Spleen (tissue), 11 donors: ENCODE measurements around the gene ESR1. TPM values are rescaled to one million over a fixed set of nuclear protein-coding genes. Genes with fewer than 3 reads are reported as not detected.

Source experiments
- DNase-seq: peaks from one replicate; pipeline ENCODE4 v3.0.0-alpha.2; 2020
- H3K27ac ChIP-seq, 8 donors: fragments of 200-600 bp; sonication (generic) in 7 of 8; 1 replicate in 4 of 8; 2 replicates in 4 of 8; pipeline versions ENCODE4 v1.5.0 to v1.8.0; 2016 to 2021; ENCODE audit warnings: inconsistent platforms in 4 of 8, mild to moderate bottlenecking in 4 of 8, moderate library complexity in 1 of 8
- H3K27me3 ChIP-seq, 7 donors: fragments of 200-600 bp; sonication (generic) in 6 of 7; replicated peaks in 1 of 7; 1 replicate in 4 of 7; 2 replicates in 3 of 7; pipeline versions ENCODE4 v1.5.0 to v1.8.0; 2016 to 2021; ENCODE audit warnings: inconsistent platforms in 3 of 7, mild to moderate bottlenecking in 1 of 7
- H3K36me3 ChIP-seq, 6 donors: fragments of 200-600 bp; sonication (generic) in 5 of 6; 1 replicate in 4 of 6; 2 replicates in 2 of 6; pipeline versions ENCODE4 v1.5.0 to v1.8.0; 2016 to 2021; ENCODE audit warnings: inconsistent platforms in 2 of 6
- H3K4me1 ChIP-seq, 6 donors: fragments of 200-600 bp; sonication (generic) in 5 of 6; 1 replicate in 3 of 6; 2 replicates in 3 of 6; pipeline versions ENCODE4 v1.5.0 to v1.8.0; 2016 to 2021; ENCODE audit warnings: inconsistent platforms in 3 of 6
- H3K4me3 ChIP-seq, 8 donors: fragments of 200-600 bp; sonication (generic) in 7 of 8; 1 replicate in 4 of 8; 2 replicates in 4 of 8; pipeline versions ENCODE4 v1.5.0 to v1.8.0; 2016 to 2021; ENCODE audit warnings: inconsistent platforms in 4 of 8, mild to moderate bottlenecking in 4 of 8, moderate library complexity in 2 of 8
- H3K9me3 ChIP-seq, 8 donors: fragments of 200-600 bp; sonication (generic) in 7 of 8; 1 replicate in 4 of 8; 2 replicates in 4 of 8; pipeline versions ENCODE4 v1.5.0 to v1.8.0; 2016 to 2021; ENCODE audit warnings: inconsistent platforms in 4 of 8
- POLR2A ChIP-seq, 3 donors: fragments of 450-650 bp; IDR thresholded peaks; one replicate each; pipeline ENCODE4 v1.5.1; 2017; ENCODE audit warnings: antibody characterized with exemption in 3 of 3, mild to moderate bottlenecking in 1 of 3
- POLR2AphosphoS5 ChIP-seq, 3 donors: sonication (generic); formaldehyde crosslinking; IDR thresholded peaks; one replicate each; pipeline ENCODE4 v1.5.1; 2017; ENCODE audit warnings: antibody characterized with exemption in 3 of 3
- WGBS, 5 donors: extraction: QIAGEN DNeasy Blood & Tissue Kit in 3 of 5; methylation state at CpG; one replicate each; pipeline versions ENCODE4 v1.1.5 to v1.1.7; 2013 to 2018; 5-methylcytosine and 5-hydroxymethylcytosine counted together
- intact Hi-C: fragments of 100-400 bp; cut with DNase I; formaldehyde crosslinking; loops from one replicate; pipeline ENCODE4 v1.15.0; 2023; ENCODE audit warnings: low total_unique reads
- polyA plus RNA-seq, 3 donors: library from polyadenylated mRNA; stranded (reverse); fragments of 200-250 nt; gene quantifications; one replicate each; pipeline ENCODE4 v1.2.1, GENCODE V29; 2013
- total RNA-seq, 7 donors: library from RNA; depleted of rRNA in 3 of 7; stranded (reverse); fragments of >200 nt in 3 of 7; fragmentation: NEBNext Ultra II Directional in 4 of 7; extraction: Animal tissue kit (Norgen Biotek cat#: 25700) in 4 of 7; gene quantifications; one replicate each; pipeline versions ENCODE4 v1.1.0 to v1.2.1, GENCODE V29; 2016 to 2021
- TF ChIP-seq, protein P1 (sequence below), 11 experiments: fragments of 200-600 bp in 7 of 11; fragments of 450-650 bp in 4 of 11; sonication (generic) in 4 of 11; IDR thresholded peaks in 8 of 11; conservative IDR thresholded peaks in 3 of 11; 1 replicate in 7 of 11; 2 replicates in 4 of 11; pipeline versions ENCODE4 v1.4.0 to v1.8.0; 2016 to 2021; ENCODE audit warnings: antibody characterized with exemption in 11 of 11, inconsistent platforms in 4 of 11, mild to moderate bottlenecking in 1 of 11
- donor health status: healthy with polysubstance abuse.
- donor health status: DM: no; HTN: no; CAD: no; lungs with moderate emphysema.
- donor health status: DM: no; HTN: no; CAD: no.
- donor health status: Bipolar disorder and iron deficiency.
- donor health status: healthy.
- donor health status: DM: no; HTN: no; CAD: no.
- donor health status: DM: yes; HTN: yes; CAD: no.

The ESR1 gene
- total and polyA plus RNA-seq, 10 donors: 0.35 to 7.3 (median 3.2) TPM

DNA sequence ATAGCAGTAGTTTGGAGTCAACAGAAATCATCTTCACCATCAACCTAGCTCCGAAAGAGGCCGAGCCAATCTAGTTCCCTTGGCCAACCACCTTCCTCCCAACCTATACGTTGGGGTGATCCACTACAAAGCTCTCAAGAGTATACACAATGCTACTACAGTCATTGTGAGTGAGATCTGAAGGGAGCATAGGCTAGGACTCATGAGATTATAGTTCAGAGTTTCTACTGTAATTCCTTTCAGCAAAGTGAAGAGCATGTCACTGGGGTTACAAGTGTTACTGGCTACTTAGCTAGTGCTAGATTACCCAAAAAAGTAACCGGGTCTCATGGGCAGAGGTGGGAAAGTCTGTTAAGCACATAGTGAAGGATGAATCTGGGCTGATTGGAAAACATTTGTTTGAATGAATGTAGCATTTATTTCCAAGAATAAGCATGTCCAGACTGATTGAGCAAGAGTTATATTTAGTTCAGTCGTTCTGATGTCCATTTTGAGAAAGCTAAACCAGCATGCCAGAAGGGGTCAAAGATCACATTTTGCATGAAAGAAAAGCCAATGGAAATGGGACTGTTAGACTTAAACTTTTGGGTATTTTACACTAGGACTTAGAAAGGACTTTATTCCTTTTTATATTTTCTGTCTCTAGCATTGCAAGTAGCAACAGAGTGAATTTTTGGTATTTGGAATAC lies 10.5 kb upstream of the ESR1 start:
- TF ChIP-seq POLR2A (IDR thresholded peaks at IDR 0.05) (no peak), POLR2AphosphoS5 (IDR thresholded peaks at IDR 0.05) (no peak)
- TF ChIP-seq, protein P1, sequence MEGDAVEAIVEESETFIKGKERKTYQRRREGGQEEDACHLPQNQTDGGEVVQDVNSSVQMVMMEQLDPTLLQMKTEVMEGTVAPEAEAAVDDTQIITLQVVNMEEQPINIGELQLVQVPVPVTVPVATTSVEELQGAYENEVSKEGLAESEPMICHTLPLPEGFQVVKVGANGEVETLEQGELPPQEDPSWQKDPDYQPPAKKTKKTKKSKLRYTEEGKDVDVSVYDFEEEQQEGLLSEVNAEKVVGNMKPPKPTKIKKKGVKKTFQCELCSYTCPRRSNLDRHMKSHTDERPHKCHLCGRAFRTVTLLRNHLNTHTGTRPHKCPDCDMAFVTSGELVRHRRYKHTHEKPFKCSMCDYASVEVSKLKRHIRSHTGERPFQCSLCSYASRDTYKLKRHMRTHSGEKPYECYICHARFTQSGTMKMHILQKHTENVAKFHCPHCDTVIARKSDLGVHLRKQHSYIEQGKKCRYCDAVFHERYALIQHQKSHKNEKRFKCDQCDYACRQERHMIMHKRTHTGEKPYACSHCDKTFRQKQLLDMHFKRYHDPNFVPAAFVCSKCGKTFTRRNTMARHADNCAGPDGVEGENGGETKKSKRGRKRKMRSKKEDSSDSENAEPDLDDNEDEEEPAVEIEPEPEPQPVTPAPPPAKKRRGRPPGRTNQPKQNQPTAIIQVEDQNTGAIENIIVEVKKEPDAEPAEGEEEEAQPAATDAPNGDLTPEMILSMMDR (IDR thresholded peaks at IDR 0.05 in 8 of 11, conservative IDR thresholded peaks at IDR 0.05 in 3 of 11): no peak
- Histone ChIP-seq H3K27ac (no peak overlapping the region), H3K9me3 (peaks cover 0 to 3% (median 0%) of the 10 kb centered on the region in 8 donors), H3K27me3 (no peaks in the 10 kb centered on the region), H3K36me3 (no peaks in the 10 kb centered on the region), H3K4me1 (no peaks in the 10 kb centered on the region), H3K4me3 (no peak overlapping the region)
- no peak for DNase-seq
- WGBS, 5 donors: 81 to 91% (median 84%) methylated on average over 5 of the region's 5 CpGs
- intact Hi-C loops: no loop called here

DNA sequence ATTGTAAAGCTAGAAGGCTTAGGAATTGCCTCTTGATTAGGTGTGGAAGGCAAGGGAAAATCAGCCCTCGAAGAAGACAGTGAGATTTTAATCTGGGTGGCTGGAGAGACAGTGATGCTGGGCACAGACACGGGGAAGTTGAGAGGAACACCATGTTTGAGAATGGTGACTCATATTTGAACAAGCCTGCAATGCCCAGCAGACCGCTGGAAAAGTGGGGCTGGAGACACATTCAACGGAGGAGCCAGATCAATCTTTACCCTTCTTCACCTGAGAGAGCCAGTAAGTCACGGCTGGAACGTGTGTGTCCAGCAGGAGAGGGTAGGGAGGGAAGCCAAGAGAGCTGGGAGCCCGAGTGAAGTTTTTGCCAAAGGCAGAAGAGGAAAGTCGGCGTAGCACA lies 3.7 kb upstream of the ESR1 start:
- 75 to 89% (median 82%) methylated on average over 9 of the region's 9 CpGs for WGBS, 5 donors
- peaks cover 0 to 4% (median 0%) of the 10 kb centered on the region in 8 donors for H3K9me3 ChIP-seq
- no peaks in the 10 kb centered on the region for H3K36me3 ChIP-seq
- peaks cover 0 to 33% (median 22%) of the 10 kb centered on the region in 7 donors for H3K27me3 ChIP-seq
- no peak for DNase-seq
- no peak overlapping the region for H3K27ac ChIP-seq
- TF ChIP-seq POLR2AphosphoS5 (IDR thresholded peaks at IDR 0.05) (no peak), POLR2A (IDR thresholded peaks at IDR 0.05) (no peak)
- TF ChIP-seq, protein P1 (IDR thresholded peaks at IDR 0.05 in 8 of 11, conservative IDR thresholded peaks at IDR 0.05 in 3 of 11): no peak
- intact Hi-C loops: no loop called here
- H3K4me3 ChIP-seq: no peak overlapping the region
- H3K4me1 ChIP-seq: peaks cover 4 to 22% (median 20%) of the 10 kb centered on the region in 6 donors

DNA sequence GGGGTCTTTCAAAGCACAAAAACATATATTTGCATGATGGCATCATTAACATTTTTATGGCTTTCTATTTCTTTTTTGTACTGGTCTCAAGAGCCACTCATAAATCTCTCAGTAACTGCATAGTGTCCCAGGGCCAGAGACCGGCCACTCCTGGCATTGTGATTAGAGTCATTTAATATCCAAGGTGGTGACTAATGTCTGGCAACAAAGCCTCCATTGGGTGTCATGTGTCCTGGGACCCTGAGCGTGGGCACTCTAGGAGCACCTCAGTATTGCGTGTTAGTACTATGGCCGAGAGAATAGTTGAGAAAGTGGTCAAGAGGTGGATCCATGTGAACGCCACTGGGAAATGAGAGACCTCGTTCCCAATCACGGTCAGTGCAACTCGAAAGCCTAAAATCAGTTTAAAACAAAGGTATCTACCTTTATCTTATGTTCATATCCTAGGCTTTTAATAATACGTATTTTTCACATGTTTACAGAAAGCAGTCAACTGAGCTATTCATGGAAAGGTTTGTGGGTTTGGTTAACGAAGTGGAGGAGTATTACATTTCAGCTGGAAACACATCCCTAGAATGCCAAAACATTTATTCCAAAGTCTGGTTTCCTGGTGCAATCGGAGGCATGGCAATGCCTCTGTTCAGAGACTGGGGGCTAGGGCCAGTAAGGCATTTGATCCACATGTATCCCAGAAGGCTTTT lies 2.7 kb upstream of the ESR1 start:
- Histone ChIP-seq H3K27me3 (peaks cover 0 to 43% (median 31%) of the 10 kb centered on the region in 7 donors), H3K4me3 (no peak overlapping the region), H3K36me3 (no peaks in the 10 kb centered on the region), H3K4me1 (peaks cover 5 to 28% (median 24%) of the 10 kb centered on the region in 6 donors), H3K27ac (no peak overlapping the region), H3K9me3 (peaks cover 0 to 4% (median 0%) of the 10 kb centered on the region in 8 donors)
- WGBS, 5 donors: 88 to 92% (median 90%) methylated on average over 11 of the region's 11 CpGs
- DNase-seq: no peak
- intact Hi-C loops: no loop called here
- no peak for TF ChIP-seq POLR2AphosphoS5 (IDR thresholded peaks at IDR 0.05)
- TF ChIP-seq, protein P1 (IDR thresholded peaks at IDR 0.05 in 8 of 11, conservative IDR thresholded peaks at IDR 0.05 in 3 of 11): no peak
- no peak for TF ChIP-seq POLR2A (IDR thresholded peaks at IDR 0.05)

DNA sequence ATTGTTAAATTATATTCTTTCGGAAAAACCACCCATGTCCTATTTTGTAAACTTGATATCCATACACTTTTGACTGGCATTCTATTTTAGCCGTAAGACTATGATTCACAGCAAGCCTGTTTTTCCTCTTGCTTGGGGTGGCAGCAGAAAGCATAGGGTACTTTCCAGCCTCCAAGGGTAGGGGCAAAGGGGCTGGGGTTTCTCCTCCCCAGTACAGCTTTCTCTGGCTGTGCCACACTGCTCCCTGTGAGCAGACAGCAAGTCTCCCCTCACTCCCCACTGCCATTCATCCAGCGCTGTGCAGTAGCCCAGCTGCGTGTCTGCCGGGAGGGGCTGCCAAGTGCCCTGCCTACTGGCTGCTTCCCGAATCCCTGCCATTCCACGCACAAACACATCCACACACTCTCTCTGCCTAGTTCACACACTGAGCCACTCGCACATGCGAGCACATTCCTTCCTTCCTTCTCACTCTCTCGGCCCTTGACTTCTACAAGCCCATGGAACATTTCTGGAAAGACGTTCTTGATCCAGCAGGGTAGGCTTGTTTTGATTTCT lies 2.1 kb upstream of the ESR1 start:
- Histone ChIP-seq H3K36me3 (no peaks in the 10 kb centered on the region), H3K4me1 (peaks cover 5 to 28% (median 24%) of the 10 kb centered on the region in 6 donors), H3K27ac (no peak overlapping the region), H3K27me3 (peaks cover 0 to 47% (median 31%) of the 10 kb centered on the region in 7 donors), H3K4me3 (no peak overlapping the region), H3K9me3 (peaks cover 0 to 4% (median 0%) of the 10 kb centered on the region in 8 donors)
- TF ChIP-seq, protein P1 (IDR thresholded peaks at IDR 0.05 in 8 of 11, conservative IDR thresholded peaks at IDR 0.05 in 3 of 11): no peak
- TF ChIP-seq POLR2AphosphoS5 (IDR thresholded peaks at IDR 0.05) (no peak), POLR2A (IDR thresholded peaks at IDR 0.05) (no peak)
- WGBS, 5 donors: 64 to 69% (median 66%) methylated on average over 11 of the region's 11 CpGs
- DNase-seq: no peak
- intact Hi-C loops: no loop called here
